SK-N-SH (cell line): ENCODE results near the gene ACTL10. TPM values are rescaled to one million over a fixed set of nuclear protein-coding genes. Genes with fewer than 3 reads are reported as not detected.

ENCODE experiments used
- CTCF ChIA-PET: fragments of 300-600, 350-600 bp; formaldehyde crosslinking; extraction: SDS; loops from one replicate; lab custom pipeline; 2021; lab: Yijun Ruan, JAX
- POLR2A ChIA-PET: fragments of 350-600 bp; sonication (Branson Sonifier 250); formaldehyde crosslinking; extraction: SDS; loops from one replicate; lab custom pipeline; 2020; ENCODE audit warnings: antibody characterized with exemption, inconsistent platforms; lab: Yijun Ruan, JAX
- DNase-seq: peaks from one replicate; pipeline ENCODE4 v3.0.0; 2012
- H2AFZ ChIP-seq: fragments of 200-600 bp; sonication (generic); 2 replicates; pipeline ENCODE4 v1.8.1; 2016; ENCODE audit warnings: antibody characterized with exemption, mild to moderate bottlenecking, low read depth
- H3F3A ChIP-seq: fragments of 200-600 bp; sonication (generic); replicated peaks from 2 replicates; pipeline ENCODE3; 2016; ENCODE audit warnings: antibody characterized with exemption, mild to moderate bottlenecking; ENCODE audit not compliant: insufficient read depth
- H3K27ac ChIP-seq, 2 experiments: fragments of 200-500 bp in 1 of 2; fragments of 200-600 bp in 1 of 2; sonication (Bioruptor generic) in 1 of 2; sonication (generic), shearing (Covaris generic) in 1 of 2; 2 replicates each; pipeline versions ENCODE4 v1.5.1 to v1.6.1; 2014 to 2016; ENCODE audit warnings: low read depth in 2 of 2, inconsistent platforms in 1 of 2, low read length in 1 of 2, mild to moderate bottlenecking in 1 of 2, mixed read lengths in 1 of 2
- H3K27me3 ChIP-seq: fragments of 200-600 bp; sonication (generic), shearing (Covaris generic); 2 replicates; pipeline ENCODE4 v1.6.1; 2016; ENCODE audit warnings: mixed run types; ENCODE audit not compliant: insufficient read depth
- H3K36me3 ChIP-seq, 2 experiments: fragments of 200-500 bp in 1 of 2; fragments of 200-600 bp in 1 of 2; sonication (Bioruptor generic) in 1 of 2; sonication (generic) in 1 of 2; replicated peaks in 1 of 2; 2 replicates each; pipeline versions ENCODE3 to v1.5.1; 2014 to 2016; ENCODE audit warnings: low read length in 1 of 2, mild to moderate bottlenecking in 1 of 2; ENCODE audit not compliant: insufficient read depth in 2 of 2, control insufficient read depth in 1 of 2
- H3K4me1 ChIP-seq, 2 experiments: fragments of 200-500 bp in 1 of 2; fragments of 200-600 bp in 1 of 2; sonication (Bioruptor generic) in 1 of 2; sonication (generic), shearing (Covaris generic) in 1 of 2; 2 replicates each; pipeline versions ENCODE4 v1.5.1 to v1.6.1; 2014 to 2016; ENCODE audit warnings: low read depth in 1 of 2, low read length in 1 of 2, mixed run types in 1 of 2; ENCODE audit not compliant: insufficient read depth in 2 of 2, control insufficient read depth in 1 of 2
- H3K4me2 ChIP-seq: fragments of 200-600 bp; sonication (generic), shearing (Covaris generic); 2 replicates; pipeline ENCODE4 v1.6.1; 2017; ENCODE audit warnings: mixed run types
- H3K4me3 ChIP-seq, 2 experiments: fragments of 200-500 bp in 1 of 2; fragments of 200-600 bp in 1 of 2; sonication (Bioruptor generic) in 1 of 2; sonication (generic), shearing (Covaris generic) in 1 of 2; 2 replicates each; pipeline versions ENCODE4 v1.5.1 to v1.8.1; 2014 to 2016; ENCODE audit warnings: low read depth in 2 of 2, inconsistent platforms in 1 of 2, low read length in 1 of 2, mild to moderate bottlenecking in 1 of 2, mixed read lengths in 1 of 2, moderate library complexity in 1 of 2
- H3K79me2 ChIP-seq: fragments of 200-600 bp; sonication (generic); 2 replicates; pipeline ENCODE4 v1.8.1; 2017; ENCODE audit warnings: mild to moderate bottlenecking; ENCODE audit not compliant: insufficient read depth
- H3K9ac ChIP-seq: fragments of 200-600 bp; sonication (generic); 2 replicates; pipeline ENCODE4 v1.6.1; 2017; ENCODE audit warnings: mixed run types
- H3K9me2 ChIP-seq: fragments of 200-600 bp; sonication (generic); 2 replicates; pipeline ENCODE4 v1.6.1; 2017; ENCODE audit warnings: mixed run types
- H3K9me3 ChIP-seq: fragments of 200-600 bp; sonication (generic); 2 replicates; pipeline ENCODE4 v1.6.1; 2017; ENCODE audit warnings: mixed run types, mild to moderate bottlenecking, moderate library complexity
- H4K20me1 ChIP-seq: fragments of 200-600 bp; sonication (generic); 2 replicates; pipeline ENCODE4 v1.6.1; 2017; ENCODE audit warnings: mild to moderate bottlenecking, mixed run types; ENCODE audit not compliant: insufficient read depth
- EZH2phosphoT487 ChIP-seq: fragments of 200-600 bp; sonication (generic); IDR thresholded peaks from 2 replicates; pipeline ENCODE4 v1.6.1; 2017; ENCODE audit warnings: low read depth, mixed run types, mild to moderate bottlenecking, antibody characterized with exemption, moderate library complexity, borderline replicate concordance
- FOXJ3 ChIP-seq: sonication (generic); formaldehyde crosslinking; IDR thresholded peaks from 2 replicates; pipeline ENCODE4 v1.5.1; 2020; ENCODE audit warnings: mild to moderate bottlenecking, missing genetic modification reagents
- GABPA ChIP-seq: IDR thresholded peaks from 2 replicates; pipeline ENCODE4 v1.4.0; 2012; ENCODE audit warnings: low read depth, mild to moderate bottlenecking
- GATA2 ChIP-seq: sonication (generic); formaldehyde crosslinking; IDR thresholded peaks from 2 replicates; pipeline ENCODE4 v1.5.0; 2020; ENCODE audit warnings: mild to moderate bottlenecking, missing genetic modification reagents
- MAX ChIP-seq: IDR thresholded peaks from 2 replicates; pipeline ENCODE4 v1.4.0; 2012; ENCODE audit warnings: low read depth
- MXI1 ChIP-seq: IDR thresholded peaks from 2 replicates; pipeline ENCODE4 v1.6.1; 2012; ENCODE audit warnings: mild to moderate bottlenecking, low read depth, low read length, improper control_type of control experiment
- NFIC ChIP-seq: IDR thresholded peaks from 2 replicates; pipeline ENCODE4 v1.4.0; 2012; ENCODE audit warnings: borderline replicate concordance
- PBX3 ChIP-seq: IDR thresholded peaks from 2 replicates; pipeline ENCODE4; 2012
- POLR2AphosphoS5 ChIP-seq: IDR thresholded peaks from 2 replicates; pipeline ENCODE4 v1.6.1; 2012; ENCODE audit warnings: low read depth, low read length
- RAD21 ChIP-seq: IDR thresholded peaks from 2 replicates; pipeline ENCODE4 v1.6.1; 2012; ENCODE audit warnings: mild to moderate bottlenecking, low read length
- SIN3A ChIP-seq: IDR thresholded peaks from 2 replicates; pipeline ENCODE4 v1.6.1; 2012; ENCODE audit warnings: low read depth, mild to moderate bottlenecking, low read length, moderate library complexity, borderline replicate concordance
- SMC3 ChIP-seq: IDR thresholded peaks from 2 replicates; pipeline ENCODE4 v1.6.1; 2012; ENCODE audit warnings: low read depth, low read length, improper control_type of control experiment
- TCF12 ChIP-seq: IDR thresholded peaks from 2 replicates; pipeline ENCODE4 v1.4.0; 2012
- TEAD4 ChIP-seq: IDR thresholded peaks from 2 replicates; pipeline ENCODE4 v1.4.0; 2012; ENCODE audit warnings: mild to moderate bottlenecking, borderline replicate concordance; ENCODE audit not compliant: insufficient read depth
- WGBS: methylation state at CpG from one replicate; pipeline ENCODE4 v1.1.6; 2017; ENCODE audit warnings: low lambda C conversion rate; 5-methylcytosine and 5-hydroxymethylcytosine counted together
- polyA plus RNA-seq, 3 experiments: library from polyadenylated mRNA; depleted of rRNA; stranded (reverse); fragments of >200 nt; gene quantifications; 2 replicates each; pipeline ENCODE4 v1.2.3, GENCODE V29; 2012
- TF ChIP-seq, protein P1 (sequence below): fragments of 150-350 bp; IDR thresholded peaks from 2 replicates; pipeline ENCODE4 v1.6.1; 2017; ENCODE audit warnings: antibody characterized with exemption, low read length, low read depth, borderline replicate concordance
- TF ChIP-seq, protein P2 (sequence below): fragments of 150-350 bp; IDR thresholded peaks from 2 replicates; pipeline ENCODE4 v1.6.1; 2016; ENCODE audit warnings: mild to moderate bottlenecking, low read depth, low read length
- TF ChIP-seq, protein P3 (sequence below): IDR thresholded peaks from 2 replicates; pipeline ENCODE4 v1.4.0; 2012; ENCODE audit warnings: low read depth, borderline replicate concordance

ACTL10 gene
- polyA plus RNA-seq, 1 of the 3 experiments (the other 2 are of a cell fraction) = 0.25 TPM

GRCh38 chr20:33658510-33658909, 8.2 kb upstream of the ACTL10 start:
- no peaks in the 10 kb centered on the region for H3F3A ChIP-seq
- no peak overlapping the region for H3K27ac ChIP-seq
- no peaks in the 10 kb centered on the region for H3K79me2 ChIP-seq
- CTCF ChIA-PET = interaction anchor here (1.0 to 1.3 kb wide), 2 partner anchors 10 to 201 kb away, joined by 3 read pairs; no protein-coding TSS in a partner anchor
- no peaks in the 10 kb centered on the region for H3K9me2 ChIP-seq
- no peaks in the 10 kb centered on the region for H3K27me3 ChIP-seq
- DNase-seq = peak; percentile 31
- H3K4me1 ChIP-seq = peaks cover 0 to 11% of the 10 kb centered on the region in 2 experiments; a peak in 1 of 4 replicates
- POLR2A ChIA-PET = no interaction called here
- no peak overlapping the region for H3K4me2 ChIP-seq
- H3K9me3 ChIP-seq = no peaks in the 10 kb centered on the region
- H3K9ac ChIP-seq = no peak overlapping the region
- WGBS = 94% methylated on average over 3 of the region's 8 CpGs
- no peak overlapping the region for H2AFZ ChIP-seq
- TF ChIP-seq EZH2phosphoT487 (no peak), FOXJ3 (CRISPR knock-in tag) (no peak), TCF12 (no peak), POLR2AphosphoS5 (no peak), PBX3 (no peak), MXI1 (no peak), GABPA (no peak), MAX (no peak), GATA2 (CRISPR knock-in tag) (no peak), RAD21 (no peak), SMC3 (no peak), SIN3A (no peak), NFIC (no peak), TEAD4 (no peak)
- TF ChIP-seq, protein P1, sequence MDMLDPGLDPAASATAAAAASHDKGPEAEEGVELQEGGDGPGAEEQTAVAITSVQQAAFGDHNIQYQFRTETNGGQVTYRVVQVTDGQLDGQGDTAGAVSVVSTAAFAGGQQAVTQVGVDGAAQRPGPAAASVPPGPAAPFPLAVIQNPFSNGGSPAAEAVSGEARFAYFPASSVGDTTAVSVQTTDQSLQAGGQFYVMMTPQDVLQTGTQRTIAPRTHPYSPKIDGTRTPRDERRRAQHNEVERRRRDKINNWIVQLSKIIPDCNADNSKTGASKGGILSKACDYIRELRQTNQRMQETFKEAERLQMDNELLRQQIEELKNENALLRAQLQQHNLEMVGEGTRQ = no peak
- TF ChIP-seq, protein P2, sequence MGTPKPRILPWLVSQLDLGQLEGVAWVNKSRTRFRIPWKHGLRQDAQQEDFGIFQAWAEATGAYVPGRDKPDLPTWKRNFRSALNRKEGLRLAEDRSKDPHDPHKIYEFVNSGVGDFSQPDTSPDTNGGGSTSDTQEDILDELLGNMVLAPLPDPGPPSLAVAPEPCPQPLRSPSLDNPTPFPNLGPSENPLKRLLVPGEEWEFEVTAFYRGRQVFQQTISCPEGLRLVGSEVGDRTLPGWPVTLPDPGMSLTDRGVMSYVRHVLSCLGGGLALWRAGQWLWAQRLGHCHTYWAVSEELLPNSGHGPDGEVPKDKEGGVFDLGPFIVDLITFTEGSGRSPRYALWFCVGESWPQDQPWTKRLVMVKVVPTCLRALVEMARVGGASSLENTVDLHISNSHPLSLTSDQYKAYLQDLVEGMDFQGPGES = no peak
- TF ChIP-seq, protein P3, sequence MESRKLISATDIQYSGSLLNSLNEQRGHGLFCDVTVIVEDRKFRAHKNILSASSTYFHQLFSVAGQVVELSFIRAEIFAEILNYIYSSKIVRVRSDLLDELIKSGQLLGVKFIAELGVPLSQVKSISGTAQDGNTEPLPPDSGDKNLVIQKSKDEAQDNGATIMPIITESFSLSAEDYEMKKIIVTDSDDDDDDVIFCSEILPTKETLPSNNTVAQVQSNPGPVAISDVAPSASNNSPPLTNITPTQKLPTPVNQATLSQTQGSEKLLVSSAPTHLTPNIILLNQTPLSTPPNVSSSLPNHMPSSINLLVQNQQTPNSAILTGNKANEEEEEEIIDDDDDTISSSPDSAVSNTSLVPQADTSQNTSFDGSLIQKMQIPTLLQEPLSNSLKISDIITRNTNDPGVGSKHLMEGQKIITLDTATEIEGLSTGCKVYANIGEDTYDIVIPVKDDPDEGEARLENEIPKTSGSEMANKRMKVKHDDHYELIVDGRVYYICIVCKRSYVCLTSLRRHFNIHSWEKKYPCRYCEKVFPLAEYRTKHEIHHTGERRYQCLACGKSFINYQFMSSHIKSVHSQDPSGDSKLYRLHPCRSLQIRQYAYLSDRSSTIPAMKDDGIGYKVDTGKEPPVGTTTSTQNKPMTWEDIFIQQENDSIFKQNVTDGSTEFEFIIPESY = no peak
- no peaks in the 10 kb centered on the region for H4K20me1 ChIP-seq
- no peak overlapping the region for H3K4me3 ChIP-seq
- peaks cover 0 to 7% of the 10 kb centered on the region in 2 experiments for H3K36me3 ChIP-seq
